ENCODE measurements around the gene PTPRA. TPM values are rescaled to one million over a fixed set of nuclear protein-coding genes. Genes with fewer than 3 reads are reported as not detected.

Gene PTPRA
- polyA plus RNA-seq, 1 donor (not counting 4 experiments of a cell fraction or from before 2014, with no cell fraction given): 53.3 TPM

DNA sequence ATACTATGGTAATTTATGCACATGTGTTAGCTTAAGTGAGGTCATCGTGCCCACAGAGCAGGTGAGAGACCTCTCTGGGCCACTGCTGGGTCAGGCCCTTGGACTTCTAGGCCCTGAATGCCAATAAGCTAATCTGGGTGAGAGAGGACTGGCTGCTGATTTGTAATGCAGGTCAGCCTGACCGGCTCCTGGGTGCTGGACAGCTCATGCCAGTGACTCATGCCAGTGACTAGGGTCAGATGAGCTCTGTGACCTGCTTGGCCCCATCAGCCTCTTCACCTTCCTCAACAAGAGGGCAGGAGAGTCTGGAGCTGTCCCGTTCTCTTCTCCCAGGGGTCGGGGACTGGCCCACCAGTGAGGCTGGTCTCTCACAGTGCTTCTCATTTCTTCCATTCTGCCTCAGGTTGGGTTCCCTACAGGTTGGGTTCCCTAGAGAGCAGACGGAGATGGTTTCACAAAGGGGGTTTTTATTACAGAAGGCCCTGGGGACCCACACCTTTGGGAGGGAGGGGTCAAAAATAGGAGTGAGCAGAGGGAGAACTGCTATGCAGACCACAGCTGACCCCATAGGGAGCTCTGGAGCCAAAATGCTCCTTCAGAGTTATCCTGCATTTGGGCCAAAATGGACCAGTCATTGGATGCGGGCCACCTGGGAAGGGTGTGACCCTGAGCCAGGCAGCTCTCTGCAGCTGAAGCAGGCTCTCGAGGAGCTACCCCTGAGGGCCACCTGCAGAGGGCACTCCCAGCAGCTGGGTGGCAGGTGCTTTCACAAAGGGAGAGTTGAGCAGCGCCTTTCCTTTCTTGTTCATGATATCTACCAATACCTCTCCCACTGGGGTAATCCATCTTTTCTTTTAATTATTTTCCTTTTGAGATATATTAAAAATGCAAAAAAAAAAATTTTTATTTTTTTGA lies 196.0 kb downstream of the PTPRA start:
- DNase-seq (ENCODE audit: low read depth, low spot score) (no peak), FAIRE-seq (no peak)
- H3K4me2 ChIP-seq (ENCODE audit: control insufficient read depth, extremely low read depth, insufficient read depth, low read depth, low read length): no peak overlapping the region

GRCh38 chr20:3070725-3071124 lies 197.4 kb downstream of the PTPRA start:
- Histone ChIP-seq H4K20me1 (ENCODE audit: control insufficient read depth, extremely low read depth, insufficient read depth, low read length) (no peaks in the 10 kb centered on the region), H3K4me2 (ENCODE audit: control insufficient read depth, extremely low read depth, insufficient read depth, low read depth, low read length) (no peak overlapping the region), H3K27me3 (ENCODE audit: control insufficient read depth, extremely low read depth, insufficient read depth, low read length) (peaks cover 25% of the 10 kb centered on the region), H3K4me3 (ENCODE audit: control insufficient read depth in 2 of 3, extremely low read depth in 1 of 3, insufficient read depth in 2 of 3, low read depth in 1 of 3, low read length in 3 of 3) (no peak overlapping the region), H3K27ac (ENCODE audit: control insufficient read depth, insufficient read depth, low read length) (no peak overlapping the region), H2AFZ (ENCODE audit: control insufficient read depth, low read length) (no peak overlapping the region), H3K9me3 (ENCODE audit: control insufficient read depth, low read depth, low read length) (no peaks in the 10 kb centered on the region), H3K9ac (ENCODE audit: control insufficient read depth, extremely low read depth, insufficient read depth, low read length) (no peak overlapping the region), H3K36me3 (ENCODE audit: control insufficient read depth in 2 of 2, extremely low read depth in 1 of 2, insufficient read depth in 2 of 2, low read length in 2 of 2) (no peaks in the 10 kb centered on the region), H3K79me2 (ENCODE audit: control insufficient read depth, insufficient read depth, low read length) (no peaks in the 10 kb centered on the region), H3K4me1 (ENCODE audit: control insufficient read depth, extremely low read depth, insufficient read depth, low read length) (no peaks in the 10 kb centered on the region), H3K9me1 (ENCODE audit: control insufficient read depth, extremely low read depth, insufficient read depth, low read length) (no peaks in the 10 kb centered on the region)
- no peak for FAIRE-seq
- dilution Hi-C loops (cut with MboI; ENCODE audit: extremely low pct_ligation_motif_present, low sequenced_read_pairs): no loop called here
- TF ChIP-seq CTCF (optimal IDR thresholded peaks at IDR 0.05 in 1 of 3, IDR thresholded peaks at IDR 0.05 in 1 of 3, conservative IDR thresholded peaks at IDR 0.05 in 1 of 3; ENCODE audit: extremely low read depth in 1 of 3, insufficient read depth in 2 of 3, low read length in 3 of 3): no peak
- TF ChIP-seq EZH2 (IDR thresholded peaks at IDR 0.05; ENCODE audit: low read length): no peak
- DNase-seq (ENCODE audit: low read depth, low spot score): no peak

More for the DNA sequence above, 196.0 kb downstream of the PTPRA start:
- Histone ChIP-seq H3K27me3 (ENCODE audit: control insufficient read depth, extremely low read depth, insufficient read depth, low read length) (peaks cover 25% of the 10 kb centered on the region), H3K4me3 (ENCODE audit: control insufficient read depth in 2 of 3, extremely low read depth in 1 of 3, insufficient read depth in 2 of 3, low read depth in 1 of 3, low read length in 3 of 3) (no peak overlapping the region), H3K36me3 (ENCODE audit: control insufficient read depth in 2 of 2, extremely low read depth in 1 of 2, insufficient read depth in 2 of 2, low read length in 2 of 2) (no peaks in the 10 kb centered on the region), H3K79me2 (ENCODE audit: control insufficient read depth, insufficient read depth, low read length) (no peaks in the 10 kb centered on the region), H4K20me1 (ENCODE audit: control insufficient read depth, extremely low read depth, insufficient read depth, low read length) (no peaks in the 10 kb centered on the region), H3K4me1 (ENCODE audit: control insufficient read depth, extremely low read depth, insufficient read depth, low read length) (no peaks in the 10 kb centered on the region), H2AFZ (ENCODE audit: control insufficient read depth, low read length) (no peak overlapping the region), H3K9me3 (ENCODE audit: control insufficient read depth, low read depth, low read length) (no peaks in the 10 kb centered on the region), H3K9me1 (ENCODE audit: control insufficient read depth, extremely low read depth, insufficient read depth, low read length) (no peaks in the 10 kb centered on the region), H3K27ac (ENCODE audit: control insufficient read depth, insufficient read depth, low read length) (no peak overlapping the region), H3K9ac (ENCODE audit: control insufficient read depth, extremely low read depth, insufficient read depth, low read length) (no peak overlapping the region)
- no peak for TF ChIP-seq EZH2 (IDR thresholded peaks at IDR 0.05; ENCODE audit: low read length)
- peak in 2 of 3 experiments; percentile 31 to 44 for TF ChIP-seq CTCF (optimal IDR thresholded peaks at IDR 0.05 in 1 of 3, IDR thresholded peaks at IDR 0.05 in 1 of 3, conservative IDR thresholded peaks at IDR 0.05 in 1 of 3; ENCODE audit: extremely low read depth in 1 of 3, insufficient read depth in 2 of 3, low read length in 3 of 3)
- dilution Hi-C loops (cut with MboI; ENCODE audit: extremely low pct_ligation_motif_present, low sequenced_read_pairs): no loop called here

Measured in keratinocyte (primary cell).